GM12873 (cell line): ENCODE data around the gene PRMT7.

Source experiments
- TF ChIP-seq, protein P1 (sequence below): IDR thresholded peaks from 2 replicates; pipeline ENCODE4 v1.5.1; 2012; ENCODE audit warnings: low read depth, mild to moderate bottlenecking, moderate library complexity, low read length, control low read depth; ENCODE audit not compliant: insufficient read depth; ENCODE audit errors: missing control alignments

The PRMT7 gene

DNA sequence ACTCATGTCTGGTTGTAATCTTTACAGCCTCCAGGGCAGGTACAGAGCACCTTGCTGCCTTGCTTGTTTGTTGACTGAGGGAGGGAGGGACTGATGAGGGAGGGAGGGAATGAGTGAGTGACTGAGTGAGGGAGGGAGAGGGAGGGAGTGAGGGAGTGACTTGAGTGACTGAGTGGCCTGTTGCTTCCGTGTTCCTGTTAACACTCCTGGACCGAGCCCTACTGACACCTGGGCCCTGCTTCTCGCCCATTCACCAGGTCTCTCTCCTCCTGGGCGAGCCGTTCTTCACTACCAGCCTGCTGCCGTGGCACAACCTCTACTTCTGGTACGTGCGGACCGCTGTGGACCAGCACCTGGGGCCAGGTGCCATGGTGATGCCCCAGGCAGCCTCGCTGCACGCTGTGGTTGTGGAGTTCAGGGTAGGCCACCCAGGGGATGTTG lies 41.2 kb downstream of the PRMT7 start:
- TF ChIP-seq, protein P1, sequence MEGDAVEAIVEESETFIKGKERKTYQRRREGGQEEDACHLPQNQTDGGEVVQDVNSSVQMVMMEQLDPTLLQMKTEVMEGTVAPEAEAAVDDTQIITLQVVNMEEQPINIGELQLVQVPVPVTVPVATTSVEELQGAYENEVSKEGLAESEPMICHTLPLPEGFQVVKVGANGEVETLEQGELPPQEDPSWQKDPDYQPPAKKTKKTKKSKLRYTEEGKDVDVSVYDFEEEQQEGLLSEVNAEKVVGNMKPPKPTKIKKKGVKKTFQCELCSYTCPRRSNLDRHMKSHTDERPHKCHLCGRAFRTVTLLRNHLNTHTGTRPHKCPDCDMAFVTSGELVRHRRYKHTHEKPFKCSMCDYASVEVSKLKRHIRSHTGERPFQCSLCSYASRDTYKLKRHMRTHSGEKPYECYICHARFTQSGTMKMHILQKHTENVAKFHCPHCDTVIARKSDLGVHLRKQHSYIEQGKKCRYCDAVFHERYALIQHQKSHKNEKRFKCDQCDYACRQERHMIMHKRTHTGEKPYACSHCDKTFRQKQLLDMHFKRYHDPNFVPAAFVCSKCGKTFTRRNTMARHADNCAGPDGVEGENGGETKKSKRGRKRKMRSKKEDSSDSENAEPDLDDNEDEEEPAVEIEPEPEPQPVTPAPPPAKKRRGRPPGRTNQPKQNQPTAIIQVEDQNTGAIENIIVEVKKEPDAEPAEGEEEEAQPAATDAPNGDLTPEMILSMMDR = no peak

DNA sequence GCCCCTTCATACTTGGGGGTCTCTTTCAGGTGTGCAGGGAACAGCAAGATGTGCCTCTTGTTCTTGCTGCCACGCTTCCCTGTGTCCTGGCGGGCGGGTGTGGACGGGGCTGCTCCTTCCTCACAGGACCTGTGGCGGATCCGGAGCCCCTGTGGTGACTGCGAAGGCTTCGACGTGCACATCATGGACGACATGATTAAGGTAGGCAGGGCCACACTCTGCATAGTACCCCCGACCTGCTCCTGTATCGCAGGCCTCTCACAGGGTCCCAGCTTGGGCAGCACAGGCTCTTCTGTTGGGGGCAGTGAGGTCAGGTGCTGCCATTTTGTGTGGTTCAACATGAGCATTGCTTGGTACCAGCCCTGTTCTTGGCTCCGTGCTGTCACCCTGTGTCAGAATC lies 42.5 kb downstream of the PRMT7 start:
- TF ChIP-seq, protein P1 = no peak

DNA sequence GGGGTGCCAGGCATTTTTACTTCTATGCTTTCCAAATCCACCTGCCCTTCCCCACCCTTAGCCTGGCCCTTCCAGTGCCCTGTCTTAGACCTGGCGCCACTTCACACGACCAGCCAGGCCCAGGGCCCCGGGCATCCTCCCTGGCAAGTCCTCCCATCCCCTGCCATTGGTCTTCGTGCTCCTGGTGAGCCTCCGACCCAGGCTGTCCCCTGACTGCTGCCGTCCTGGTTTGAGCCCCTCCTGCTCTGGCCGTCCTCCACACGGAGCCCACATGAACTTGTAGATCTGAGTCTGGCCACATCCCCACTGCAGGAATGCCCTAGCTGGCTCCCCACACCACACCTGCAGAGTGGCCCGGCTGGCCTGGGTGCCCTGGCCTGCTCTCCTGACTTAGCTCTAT lies 44.0 kb downstream of the PRMT7 start:
- TF ChIP-seq, protein P1 = no peak

DNA sequence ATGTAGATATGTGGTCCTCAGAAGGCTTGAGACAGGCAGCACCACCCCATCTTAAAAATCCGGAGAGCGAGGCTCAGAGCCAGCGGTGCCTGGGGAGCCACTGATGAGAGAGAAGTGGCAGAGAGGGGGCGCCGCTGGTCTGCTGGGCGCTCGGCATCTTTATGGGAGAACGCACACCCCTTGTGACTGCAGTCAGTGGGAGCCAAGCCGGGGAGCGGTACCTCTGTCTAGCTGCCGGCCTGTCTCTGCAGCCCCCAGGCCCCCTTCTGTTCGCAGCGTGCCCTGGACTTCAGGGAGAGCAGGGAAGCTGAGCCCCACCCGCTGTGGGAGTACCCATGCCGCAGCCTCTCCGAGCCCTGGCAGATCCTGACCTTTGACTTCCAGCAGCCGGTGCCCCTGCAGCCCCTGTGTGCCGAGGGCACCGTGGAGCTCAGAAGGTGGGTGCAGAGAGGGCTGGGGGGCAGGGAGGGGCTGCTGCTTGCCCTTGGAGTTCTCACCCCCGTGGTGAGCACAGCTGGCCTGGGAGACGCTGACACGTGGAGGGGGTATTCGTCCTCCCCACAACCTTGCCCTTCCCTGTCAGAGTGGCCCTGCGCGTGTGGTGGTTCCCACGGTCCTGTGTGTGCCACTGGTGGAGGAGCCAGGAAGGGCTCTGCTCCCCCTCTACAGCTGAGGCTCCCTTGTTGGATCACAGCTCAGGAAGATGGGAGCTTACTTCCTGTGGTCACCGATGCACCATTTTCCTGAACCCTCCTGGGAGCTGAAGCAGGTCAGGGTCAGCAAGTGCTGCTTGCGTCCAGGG lies 44.8 kb downstream of the PRMT7 start:
- TF ChIP-seq, protein P1 = peak; percentile 23

DNA sequence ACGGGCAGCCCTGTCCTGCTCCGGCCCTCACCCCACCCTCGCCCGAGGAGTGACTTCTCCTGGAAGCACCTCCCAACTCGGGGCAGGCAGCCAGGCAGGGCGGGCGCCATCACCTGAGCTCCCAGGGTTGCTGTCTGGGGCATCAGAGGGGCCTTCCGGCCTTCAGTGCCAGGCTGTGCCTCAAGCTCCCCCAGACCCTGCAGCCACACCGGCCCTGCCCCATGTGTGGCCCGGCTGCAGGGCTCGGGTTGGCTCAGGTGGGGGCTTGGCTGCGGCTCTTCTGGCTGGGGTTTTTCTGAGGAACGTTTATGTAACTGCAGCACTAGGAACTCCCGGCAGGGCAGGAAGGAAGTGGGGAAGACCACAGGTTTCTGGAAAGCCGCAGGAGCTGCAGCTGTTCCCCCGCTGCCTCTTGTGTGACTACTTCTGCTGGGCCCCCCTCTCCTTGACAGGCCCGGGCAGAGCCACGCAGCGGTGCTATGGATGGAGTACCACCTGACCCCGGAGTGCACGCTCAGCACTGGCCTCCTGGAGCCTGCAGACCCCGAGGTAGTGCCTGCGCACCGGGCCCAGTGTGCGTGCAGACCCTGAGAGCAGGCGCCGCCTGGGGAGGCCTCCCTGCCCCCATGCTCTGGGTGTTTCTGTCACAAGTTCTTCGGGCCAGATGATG lies 45.6 kb downstream of the PRMT7 start:
- TF ChIP-seq, protein P1 = no peak

DNA sequence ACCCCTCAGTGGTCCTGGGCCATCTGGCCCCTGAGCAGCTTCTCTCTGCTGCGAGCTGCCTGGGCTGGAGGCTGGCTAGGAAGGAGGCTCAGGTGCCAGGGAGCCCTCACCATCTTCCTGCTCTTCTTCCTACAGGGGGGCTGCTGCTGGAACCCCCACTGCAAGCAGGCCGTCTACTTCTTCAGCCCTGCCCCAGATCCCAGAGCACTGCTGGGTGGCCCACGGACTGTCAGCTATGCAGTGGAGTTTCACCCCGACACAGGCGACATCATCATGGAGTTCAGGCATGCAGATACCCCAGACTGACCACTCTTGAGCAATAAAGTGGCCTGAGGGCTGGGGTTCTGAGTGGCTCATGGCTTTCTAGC lies 46.1 kb downstream of the PRMT7 start:
- TF ChIP-seq, protein P1 = no peak

DNA sequence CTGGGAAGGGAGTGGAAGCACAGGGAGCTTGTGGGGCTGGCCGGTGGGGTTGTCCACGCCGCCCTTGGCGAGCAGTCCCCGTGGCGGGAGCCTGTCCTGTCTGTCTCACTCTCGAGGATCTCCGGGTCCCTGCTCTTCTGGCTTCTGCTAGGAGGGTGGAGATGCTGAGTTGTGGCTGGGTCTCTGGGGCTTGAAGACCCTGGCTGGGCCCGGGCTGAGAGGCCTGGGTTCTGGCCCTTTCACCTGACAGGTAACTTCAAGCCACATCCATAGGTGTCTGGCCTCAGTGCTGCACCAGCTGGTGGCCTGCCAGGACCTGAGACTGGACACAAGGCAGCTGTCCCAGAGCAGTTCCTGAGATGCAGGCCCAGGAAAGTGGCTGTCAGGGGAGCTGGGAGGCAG lies 46.7 kb downstream of the PRMT7 start:
- TF ChIP-seq, protein P1 = no peak
